ENCODE measurements around the gene SIRPB2. TPM values are rescaled to one million over a fixed set of nuclear protein-coding genes. Genes with fewer than 3 reads are reported as not detected.

The SIRPB2 gene
- polyA plus RNA-seq, 4 donors, result 0.81 to 1.7 (median 0.84) TPM; not detected in 1

DNA sequence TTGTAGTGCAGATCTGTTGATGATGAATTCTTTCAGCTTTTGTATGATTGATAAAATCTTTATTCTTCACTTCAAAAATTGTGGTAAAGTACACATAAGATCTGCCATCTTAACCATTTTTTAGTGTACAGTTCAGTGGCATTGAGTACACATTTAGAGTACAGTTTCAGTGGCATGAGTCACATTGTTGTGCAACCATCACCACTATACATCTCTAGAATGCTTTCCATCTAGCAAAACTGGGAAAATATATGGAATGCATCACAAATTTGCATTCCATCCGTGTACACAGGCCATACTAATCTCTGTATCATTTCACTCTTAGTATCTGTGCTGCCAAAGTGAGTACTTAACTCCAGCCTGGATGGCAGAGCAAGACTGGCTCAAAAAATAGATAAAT lies 37.6 kb upstream of the SIRPB2 start:
- DNase-seq, result no peak
- FAIRE-seq, result no peak
- no peaks in the 10 kb centered on the region for H3K36me3 ChIP-seq (ENCODE audit: control insufficient read depth in 3 of 3, insufficient read depth in 2 of 3, low read depth in 1 of 3, low read length in 3 of 3)
- no peak overlapping the region for H3K4me3 ChIP-seq (ENCODE audit: low read depth in 1 of 3, low read length in 3 of 3)
- no peaks in the 10 kb centered on the region for H3K9me3 ChIP-seq (ENCODE audit: control insufficient read depth in 2 of 2, insufficient read depth in 1 of 2, low read depth in 1 of 2, low read length in 1 of 2)
- 29 to 39% (median 32%) methylated on average over 1 of the region's 1 CpG for WGBS, 3 donors
- no peaks in the 10 kb centered on the region for H3K4me1 ChIP-seq (ENCODE audit: control insufficient read depth in 3 of 3, insufficient read depth in 2 of 3, low read depth in 1 of 3, low read length in 2 of 3)
- H3K27me3 ChIP-seq (ENCODE audit: control insufficient read depth in 3 of 3, insufficient read depth in 3 of 3, low read length in 3 of 3), result no peaks in the 10 kb centered on the region
- no peak overlapping the region for H3K27ac ChIP-seq (ENCODE audit: low read depth in 1 of 3, low read length in 2 of 3)

DNA sequence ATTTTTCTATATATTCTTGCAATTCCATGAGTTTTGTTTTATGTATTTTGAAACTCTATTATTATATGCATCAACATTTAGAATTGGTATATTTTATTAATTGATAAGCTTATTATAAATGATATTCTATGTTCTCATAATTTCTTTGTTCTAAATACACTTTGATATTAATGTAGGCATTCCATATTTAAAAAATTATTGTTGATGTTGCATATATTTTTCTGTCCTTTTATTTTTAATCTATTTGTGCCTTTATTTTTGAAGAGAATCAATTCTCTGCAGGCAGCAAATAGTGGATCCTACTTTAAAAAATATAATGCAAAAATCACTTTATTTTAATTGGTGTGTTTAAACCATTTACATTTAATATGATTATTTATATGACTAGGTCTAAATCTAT lies 36.7 kb upstream of the SIRPB2 start:
- Histone ChIP-seq H3K27me3 (ENCODE audit: control insufficient read depth in 3 of 3, insufficient read depth in 3 of 3, low read length in 3 of 3) (no peaks in the 10 kb centered on the region), H3K27ac (ENCODE audit: low read depth in 1 of 3, low read length in 2 of 3) (no peak overlapping the region), H3K4me1 (ENCODE audit: control insufficient read depth in 3 of 3, insufficient read depth in 2 of 3, low read depth in 1 of 3, low read length in 2 of 3) (no peaks in the 10 kb centered on the region), H3K9me3 (ENCODE audit: control insufficient read depth in 2 of 2, insufficient read depth in 1 of 2, low read depth in 1 of 2, low read length in 1 of 2) (no peaks in the 10 kb centered on the region), H3K36me3 (ENCODE audit: control insufficient read depth in 3 of 3, insufficient read depth in 2 of 3, low read depth in 1 of 3, low read length in 3 of 3) (no peaks in the 10 kb centered on the region), H3K4me3 (ENCODE audit: low read depth in 1 of 3, low read length in 3 of 3) (no peak overlapping the region)
- DNase-seq, result no peak
- no peak for FAIRE-seq

DNA sequence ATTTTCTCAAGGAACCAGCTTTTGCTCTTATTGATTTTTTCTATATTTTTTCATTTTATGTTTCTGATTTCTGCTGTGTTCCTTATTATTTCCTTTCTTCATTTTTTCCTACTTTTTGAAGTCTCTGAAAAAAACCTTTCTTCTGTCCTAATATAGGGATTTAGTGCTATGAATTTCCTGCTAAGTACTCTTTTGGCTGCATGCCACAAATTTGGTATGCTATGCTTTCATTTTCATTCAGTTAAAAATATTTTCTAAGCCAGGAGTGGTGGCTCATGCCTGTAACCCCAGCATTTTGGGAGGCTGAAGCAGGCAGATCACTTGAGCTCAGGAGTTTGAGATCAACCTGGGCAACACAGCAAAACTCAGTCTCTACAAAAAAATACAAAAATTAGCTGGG lies 35.7 kb upstream of the SIRPB2 start:
- FAIRE-seq, result no peak

GRCh38 chr20:1526310-1526709 lies 35.1 kb upstream of the SIRPB2 start:
- 87 to 89% (median 88%) methylated on average over 1 of the region's 1 CpG for WGBS, 3 donors
- Histone ChIP-seq H3K9me3 (ENCODE audit: control insufficient read depth in 2 of 2, insufficient read depth in 1 of 2, low read depth in 1 of 2, low read length in 1 of 2) (no peaks in the 10 kb centered on the region), H3K36me3 (ENCODE audit: control insufficient read depth in 3 of 3, insufficient read depth in 2 of 3, low read depth in 1 of 3, low read length in 3 of 3) (no peaks in the 10 kb centered on the region), H3K4me3 (ENCODE audit: low read depth in 1 of 3, low read length in 3 of 3) (no peak overlapping the region), H3K4me1 (ENCODE audit: control insufficient read depth in 3 of 3, insufficient read depth in 2 of 3, low read depth in 1 of 3, low read length in 2 of 3) (no peaks in the 10 kb centered on the region), H3K27ac (ENCODE audit: low read depth in 1 of 3, low read length in 2 of 3) (no peak overlapping the region), H3K27me3 (ENCODE audit: control insufficient read depth in 3 of 3, insufficient read depth in 3 of 3, low read length in 3 of 3) (peaks cover 0 to 4% (median 0%) of the 10 kb centered on the region in 3 donors)
- DNase-seq (no peak), FAIRE-seq (no peak)

More for the DNA sequence above, 35.7 kb upstream of the SIRPB2 start:
- no peak for DNase-seq
- H3K36me3 ChIP-seq (ENCODE audit: control insufficient read depth in 3 of 3, insufficient read depth in 2 of 3, low read depth in 1 of 3, low read length in 3 of 3), result no peaks in the 10 kb centered on the region
- no peak overlapping the region for H3K27ac ChIP-seq (ENCODE audit: low read depth in 1 of 3, low read length in 2 of 3)
- H3K9me3 ChIP-seq (ENCODE audit: control insufficient read depth in 2 of 2, insufficient read depth in 1 of 2, low read depth in 1 of 2, low read length in 1 of 2), result no peaks in the 10 kb centered on the region
- H3K27me3 ChIP-seq (ENCODE audit: control insufficient read depth in 3 of 3, insufficient read depth in 3 of 3, low read length in 3 of 3), result no peaks in the 10 kb centered on the region
- no peak overlapping the region for H3K4me3 ChIP-seq (ENCODE audit: low read depth in 1 of 3, low read length in 3 of 3)
- no peaks in the 10 kb centered on the region for H3K4me1 ChIP-seq (ENCODE audit: control insufficient read depth in 3 of 3, insufficient read depth in 2 of 3, low read depth in 1 of 3, low read length in 2 of 3)

DNA sequence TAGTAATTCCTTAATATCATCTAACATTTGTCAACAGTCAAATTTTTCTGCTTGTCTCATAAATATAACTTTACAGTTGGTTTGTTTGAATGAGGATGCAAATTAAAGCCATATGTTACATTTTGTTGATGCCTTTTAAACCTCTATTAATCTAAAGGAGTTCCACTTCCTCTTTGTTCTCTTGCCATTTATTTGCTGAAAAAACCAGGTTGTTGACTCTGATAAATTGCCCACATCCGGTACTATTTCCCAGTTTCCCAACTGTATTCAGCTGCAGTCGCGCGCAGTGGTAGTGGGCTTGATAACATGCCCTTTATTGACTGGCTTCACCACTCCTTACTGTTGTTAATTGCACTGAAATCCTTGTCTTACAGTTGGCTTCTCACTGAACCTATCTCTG lies 32.8 kb upstream of the SIRPB2 start:
- 33 to 47% (median 35%) methylated on average over 4 of the region's 4 CpGs for whole genome bisulfite sequencing, 3 donors
- H3K36me3 ChIP-seq (ENCODE audit: control insufficient read depth in 3 of 3, insufficient read depth in 2 of 3, low read depth in 1 of 3, low read length in 3 of 3), result no peaks in the 10 kb centered on the region
- peaks cover 0 to 4% (median 2%) of the 10 kb centered on the region in 3 donors for H3K27me3 ChIP-seq (ENCODE audit: control insufficient read depth in 3 of 3, insufficient read depth in 3 of 3, low read length in 3 of 3)
- no peak overlapping the region for H3K27ac ChIP-seq (ENCODE audit: low read depth in 1 of 3, low read length in 2 of 3)
- no peaks in the 10 kb centered on the region for H3K9me3 ChIP-seq (ENCODE audit: control insufficient read depth in 2 of 2, insufficient read depth in 1 of 2, low read depth in 1 of 2, low read length in 1 of 2)
- H3K4me3 ChIP-seq (ENCODE audit: low read depth in 1 of 3, low read length in 3 of 3), result no peak overlapping the region
- FAIRE-seq (no peak), DNase-seq (no peak)
- no peaks in the 10 kb centered on the region for H3K4me1 ChIP-seq (ENCODE audit: control insufficient read depth in 3 of 3, insufficient read depth in 2 of 3, low read depth in 1 of 3, low read length in 2 of 3)

- WGBS, 3 donors, result 75 to 81% (median 80%) methylated on average over 5 of the region's 5 CpGs
- Histone ChIP-seq H3K27ac (ENCODE audit: low read depth in 1 of 3, low read length in 2 of 3) (no peak overlapping the region), H3K27me3 (ENCODE audit: control insufficient read depth in 3 of 3, insufficient read depth in 3 of 3, low read length in 3 of 3) (peaks cover 0 to 11% (median 2%) of the 10 kb centered on the region in 3 donors), H3K4me1 (ENCODE audit: control insufficient read depth in 3 of 3, insufficient read depth in 2 of 3, low read depth in 1 of 3, low read length in 2 of 3) (no peaks in the 10 kb centered on the region), H3K4me3 (ENCODE audit: low read depth in 1 of 3, low read length in 3 of 3) (no peak overlapping the region), H3K9me3 (ENCODE audit: control insufficient read depth in 2 of 2, insufficient read depth in 1 of 2, low read depth in 1 of 2, low read length in 1 of 2) (no peaks in the 10 kb centered on the region), H3K36me3 (ENCODE audit: control insufficient read depth in 3 of 3, insufficient read depth in 2 of 3, low read depth in 1 of 3, low read length in 3 of 3) (no peaks in the 10 kb centered on the region)
- DNase-seq (no peak), FAIRE-seq (no peak)
Measured at GRCh38 chr20:1517010-1517409, 25.8 kb upstream of the SIRPB2 start.

GRCh38 chr20:1513801-1514200 lies 22.6 kb upstream of the SIRPB2 start:
- DNase-seq, result no peak
- H3K4me3 ChIP-seq (ENCODE audit: low read depth in 1 of 3, low read length in 3 of 3), result no peak overlapping the region
- no peaks in the 10 kb centered on the region for H3K9me3 ChIP-seq (ENCODE audit: control insufficient read depth in 2 of 2, insufficient read depth in 1 of 2, low read depth in 1 of 2, low read length in 1 of 2)
- no peak for FAIRE-seq
- no peaks in the 10 kb centered on the region for H3K4me1 ChIP-seq (ENCODE audit: control insufficient read depth in 3 of 3, insufficient read depth in 2 of 3, low read depth in 1 of 3, low read length in 2 of 3)
- H3K27me3 ChIP-seq (ENCODE audit: control insufficient read depth in 3 of 3, insufficient read depth in 3 of 3, low read length in 3 of 3), result peaks cover 0 to 13% (median 0%) of the 10 kb centered on the region in 3 donors
- whole genome bisulfite sequencing, 3 donors, result 68 to 79% (median 71%) methylated on average over 1 of the region's 1 CpG
- no peak overlapping the region for H3K27ac ChIP-seq (ENCODE audit: low read depth in 1 of 3, low read length in 2 of 3)
- H3K36me3 ChIP-seq (ENCODE audit: control insufficient read depth in 3 of 3, insufficient read depth in 2 of 3, low read depth in 1 of 3, low read length in 3 of 3), result no peaks in the 10 kb centered on the region

DNA sequence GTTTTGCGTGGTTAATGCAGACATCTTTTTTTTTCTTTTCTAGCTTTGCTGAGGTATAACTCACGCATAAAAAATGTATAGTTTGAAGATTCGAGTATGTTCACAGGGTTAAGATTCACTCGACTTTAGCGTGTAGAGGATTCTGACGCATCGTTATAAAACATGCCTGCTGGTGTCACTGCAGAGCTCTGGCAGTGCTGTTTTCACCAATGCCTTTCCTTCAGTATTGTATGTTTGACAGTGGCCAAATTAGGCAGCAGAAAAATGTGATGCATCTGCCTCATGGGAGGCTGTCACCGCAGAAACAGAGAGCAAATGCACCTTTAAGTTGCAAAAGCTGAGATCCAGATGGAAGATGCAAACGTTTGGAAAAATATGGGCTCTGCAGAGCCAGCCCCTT lies 18.0 kb upstream of the SIRPB2 start:
- H3K27ac ChIP-seq (ENCODE audit: low read depth in 1 of 3, low read length in 2 of 3), result no peak overlapping the region
- 24 to 30% (median 28%) methylated on average over 9 of the region's 9 CpGs for WGBS, 3 donors
- H3K9me3 ChIP-seq (ENCODE audit: control insufficient read depth in 2 of 2, insufficient read depth in 1 of 2, low read depth in 1 of 2, low read length in 1 of 2), result no peaks in the 10 kb centered on the region
- H3K4me3 ChIP-seq (ENCODE audit: low read depth in 1 of 3, low read length in 3 of 3), result no peak overlapping the region
- FAIRE-seq (no peak), DNase-seq (peak in 1 of 2 donors; percentile 17)
- peaks cover 0 to 24% (median 0%) of the 10 kb centered on the region in 3 donors for H3K27me3 ChIP-seq (ENCODE audit: control insufficient read depth in 3 of 3, insufficient read depth in 3 of 3, low read length in 3 of 3)
- no peaks in the 10 kb centered on the region for H3K36me3 ChIP-seq (ENCODE audit: control insufficient read depth in 3 of 3, insufficient read depth in 2 of 3, low read depth in 1 of 3, low read length in 3 of 3)
- H3K4me1 ChIP-seq (ENCODE audit: control insufficient read depth in 3 of 3, insufficient read depth in 2 of 3, low read depth in 1 of 3, low read length in 2 of 3), result no peaks in the 10 kb centered on the region

DNA sequence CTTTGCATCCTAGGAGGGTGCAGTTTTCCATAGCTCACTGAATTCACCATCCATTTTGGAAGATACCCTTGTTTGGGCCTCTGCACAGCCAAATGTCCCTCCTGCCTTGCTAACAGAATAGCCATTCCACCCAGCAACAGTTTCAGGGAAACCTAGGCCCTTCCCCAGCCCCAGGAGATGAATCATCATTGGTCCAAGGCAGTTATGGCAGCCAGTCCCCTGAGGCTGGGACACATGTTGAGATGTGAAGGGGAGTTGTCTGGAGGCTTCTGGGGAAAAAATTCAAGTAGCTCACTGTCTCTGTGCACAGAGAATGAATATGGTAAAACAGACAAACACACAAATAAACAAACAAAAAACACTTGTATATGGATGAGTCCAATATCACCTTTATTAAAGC lies 17.4 kb upstream of the SIRPB2 start:
- no peak overlapping the region for H3K4me3 ChIP-seq (ENCODE audit: low read depth in 1 of 3, low read length in 3 of 3)
- DNase-seq (no peak), FAIRE-seq (no peak)
- H3K4me1 ChIP-seq (ENCODE audit: control insufficient read depth in 3 of 3, insufficient read depth in 2 of 3, low read depth in 1 of 3, low read length in 2 of 3), result no peaks in the 10 kb centered on the region
- no peak overlapping the region for H3K27ac ChIP-seq (ENCODE audit: low read depth in 1 of 3, low read length in 2 of 3)
- H3K9me3 ChIP-seq (ENCODE audit: control insufficient read depth in 2 of 2, insufficient read depth in 1 of 2, low read depth in 1 of 2, low read length in 1 of 2), result no peaks in the 10 kb centered on the region
- no peaks in the 10 kb centered on the region for H3K36me3 ChIP-seq (ENCODE audit: control insufficient read depth in 3 of 3, insufficient read depth in 2 of 3, low read depth in 1 of 3, low read length in 3 of 3)
- peaks cover 0 to 24% (median 0%) of the 10 kb centered on the region in 3 donors for H3K27me3 ChIP-seq (ENCODE audit: control insufficient read depth in 3 of 3, insufficient read depth in 3 of 3, low read length in 3 of 3)

Data from small intestine (tissue), 7 donors.